HEK293 (cell line): Measurements from ENCODE around the gene USP2.

Experiments
- CTCF ChIP-seq: fragments of 450-650 bp; formaldehyde crosslinking; IDR thresholded peaks from 2 replicates; pipeline ENCODE4 v1.5.1; 2016; ENCODE audit warnings: missing biosample characterization, missing genetic modification characterization
- KLF16 ChIP-seq: fragments of 450-650 bp; formaldehyde crosslinking; IDR thresholded peaks from 2 replicates; pipeline ENCODE4 v1.5.1; 2017; ENCODE audit warnings: missing biosample characterization, missing genetic modification characterization
- PATZ1 ChIP-seq: fragments of 450-650 bp; formaldehyde crosslinking; IDR thresholded peaks from 2 replicates; pipeline ENCODE4 v1.5.1; 2016; ENCODE audit warnings: missing biosample characterization, missing genetic modification characterization
- PRDM4 ChIP-seq: fragments of 450-650 bp; formaldehyde crosslinking; IDR thresholded peaks from 2 replicates; pipeline ENCODE4 v1.5.1; 2017; ENCODE audit warnings: missing biosample characterization, missing genetic modification characterization
- REST ChIP-seq: fragments of 450-650 bp; formaldehyde crosslinking; IDR thresholded peaks from 2 replicates; pipeline ENCODE4 v1.5.1; 2016; ENCODE audit warnings: missing biosample characterization, missing genetic modification characterization
- SP3 ChIP-seq: fragments of 450-650 bp; formaldehyde crosslinking; IDR thresholded peaks from 2 replicates; pipeline ENCODE4 v1.5.1; 2016; ENCODE audit warnings: missing biosample characterization, missing genetic modification characterization
- TSHZ1 ChIP-seq: fragments of 450-650 bp; formaldehyde crosslinking; IDR thresholded peaks from 2 replicates; pipeline ENCODE4 v1.5.1; 2016; ENCODE audit warnings: missing biosample characterization, missing genetic modification characterization, borderline replicate concordance
- ZBTB1 ChIP-seq: fragments of 450-650 bp; formaldehyde crosslinking; IDR thresholded peaks from 2 replicates; pipeline ENCODE4 v1.5.1; 2016; ENCODE audit warnings: missing biosample characterization, missing genetic modification characterization
- ZBTB10 ChIP-seq: fragments of 450-650 bp; formaldehyde crosslinking; IDR thresholded peaks from 2 replicates; pipeline ENCODE4 v1.5.1; 2016; ENCODE audit warnings: missing biosample characterization, missing genetic modification characterization
- ZNF202 ChIP-seq: fragments of 450-650 bp; formaldehyde crosslinking; IDR thresholded peaks from 2 replicates; pipeline ENCODE4 v1.5.1; 2016; ENCODE audit warnings: missing biosample characterization, missing genetic modification characterization, borderline replicate concordance
- ZNF354C ChIP-seq: fragments of 450-650 bp; formaldehyde crosslinking; IDR thresholded peaks from 2 replicates; pipeline ENCODE4 v1.5.1; 2016; ENCODE audit warnings: missing biosample characterization, missing genetic modification characterization, low read depth, borderline replicate concordance
- ZNF555 ChIP-seq: fragments of 450-650 bp; formaldehyde crosslinking; conservative IDR thresholded peaks from 2 replicates; pipeline ENCODE4 v1.5.1; 2017; ENCODE audit warnings: missing biosample characterization, mild to moderate bottlenecking, missing genetic modification characterization, inconsistent platforms
- ZNF768 ChIP-seq: fragments of 450-650 bp; formaldehyde crosslinking; IDR thresholded peaks from 2 replicates; pipeline ENCODE4 v1.5.1; 2018; ENCODE audit warnings: missing biosample characterization, mild to moderate bottlenecking, missing genetic modification characterization

GRCh38 chr11:119422809-119423508 lies 41.5 kb upstream of the USP2 start, which contains the start of gene THY1:
- TF ChIP-seq CTCF (no peak), KLF16 (tag by site-specific recombination) (no peak), PATZ1 (tag by site-specific recombination) (no peak), ZNF768 (tag by site-specific recombination) (no peak), ZBTB10 (tag by site-specific recombination) (no peak), ZBTB1 (tag by site-specific recombination) (no peak), SP3 (no peak), TSHZ1 (no peak), REST (tag by site-specific recombination) (no peak), ZNF202 (tag by site-specific recombination) (no peak), PRDM4 (no peak), ZNF555 (no peak), ZNF354C (tag by site-specific recombination) (no peak)
